Hematopoietic multipotent progenitor cell (in vitro differentiated cells): ENCODE data around the gene PBX1. TPM values are rescaled to one million over a fixed set of nuclear protein-coding genes. Genes with fewer than 3 reads are reported as not detected.
"Not testable (repeated sequence)": the region's sequence is repeated elsewhere in the genome, so short reads cannot be mapped to it uniquely, and the experiment has no call there.

ENCODE experiments used
- DNase-seq, 3 donors: peaks; one replicate each; pipeline ENCODE4 v3.0.0-alpha.2; 2011 to 2015; ENCODE audit warnings: low read depth in 2 of 3, low spot score in 2 of 3
- total RNA-seq: library from RNA; depleted of rRNA; stranded (reverse); fragments of >200 nt; gene quantifications from one replicate; pipeline ENCODE4 v1.2.3, GENCODE V29; 2012

The PBX1 gene
- total RNA-seq, 1 donor, result 26.9 TPM

- no peak for DNase-seq
These were observed 77.8 kb downstream of the PBX1 start for GRCh38 chr1:164636757-164637156.

- no peak for DNase-seq
These were observed 78.7 kb downstream of the PBX1 start for GRCh38 chr1:164637461-164638375.

- DNase-seq, result no peak
These were observed 79.7 kb downstream of the PBX1 start for GRCh38 chr1:164638492-164639202.

- DNase-seq, result no peak
These were observed 81.8 kb downstream of the PBX1 start for GRCh38 chr1:164640686-164641352.

- no peak for DNase-seq
These were observed 82.4 kb downstream of the PBX1 start for GRCh38 chr1:164641353-164641730.

GRCh38 chr1:164643018-164643417, 84.0 kb downstream of the PBX1 start:
- DNase-seq, result no peak

- no peak for DNase-seq
These were observed 85.3 kb downstream of the PBX1 start for GRCh38 chr1:164644268-164644667.

GRCh38 chr1:164644774-164645644, 86.0 kb downstream of the PBX1 start:
- DNase-seq, result no peak

GRCh38 chr1:164645921-164646320, 86.9 kb downstream of the PBX1 start:
- DNase-seq, result no peak

GRCh38 chr1:164647211-164647610, 88.2 kb downstream of the PBX1 start:
- DNase-seq, result no peak

- DNase-seq, result no peak
These were observed 89.7 kb downstream of the PBX1 start for GRCh38 chr1:164648636-164649035.

- DNase-seq, result no peak
These were observed 90.2 kb downstream of the PBX1 start for GRCh38 chr1:164649146-164649545.

- no peak for DNase-seq
These were observed 91.5 kb downstream of the PBX1 start for GRCh38 chr1:164650531-164650930.

- peak in 2 of 3 donors; percentile 89 to 95 for DNase-seq
These were observed 92.5 kb downstream of the PBX1 start for GRCh38 chr1:164651351-164651951.

- DNase-seq, result not testable (repeated sequence)
These were observed 94.0 kb downstream of the PBX1 start for GRCh38 chr1:164652969-164653368.

GRCh38 chr1:164653705-164654104, 94.7 kb downstream of the PBX1 start:
- DNase-seq, result no peak

GRCh38 chr1:164654200-164654599, 95.2 kb downstream of the PBX1 start:
- DNase-seq, result no peak

- no peak for DNase-seq
These were observed 99.9 kb downstream of the PBX1 start for GRCh38 chr1:164658864-164659263.

GRCh38 chr1:164659621-164660411, 100.8 kb downstream of the PBX1 start:
- no peak for DNase-seq
